HepG2 (cell line): ENCODE measurements around the gene RPS8. TPM values are rescaled to one million over a fixed set of nuclear protein-coding genes. Genes with fewer than 3 reads are reported as not detected.

Source experiments
- CCDC6 ChIP-seq: sonication (generic); formaldehyde crosslinking; IDR thresholded peaks from 2 replicates; pipeline ENCODE4 v1.8.1; 2022; ENCODE audit warnings: mild to moderate bottlenecking, missing genetic modification reagents, moderate library complexity
- HCFC1 ChIP-seq: fragments of 150-350 bp; IDR thresholded peaks from 2 replicates; pipeline ENCODE4 v1.6.1; 2014; ENCODE audit warnings: low read depth, low read length
- HIC2 ChIP-seq: sonication (generic); formaldehyde crosslinking; IDR thresholded peaks from 2 replicates; pipeline ENCODE4 v1.9.0; 2022; ENCODE audit warnings: low read depth, missing genetic modification reagents
- IKZF1 ChIP-seq: fragments of 450-650 bp; IDR thresholded peaks from 2 replicates; pipeline ENCODE4 v1.7.1; 2016
- KLF13 ChIP-seq: sonication (generic); formaldehyde crosslinking; IDR thresholded peaks from 2 replicates; pipeline ENCODE4 v1.4.0; 2020; ENCODE audit warnings: mild to moderate bottlenecking, missing genetic modification reagents
- MED1 ChIP-seq: sonication (generic); formaldehyde crosslinking; IDR thresholded peaks from 2 replicates; pipeline ENCODE4 v1.4.0; 2020; ENCODE audit warnings: missing genetic modification reagents
- SNRNP70 ChIP-seq: fragments of 200-400 bp; formaldehyde crosslinking; IDR thresholded peaks from 2 replicates; pipeline ENCODE4 v1.6.1; 2017; ENCODE audit warnings: mild to moderate bottlenecking, low read depth, low read length, moderate library complexity
- TCF7 ChIP-seq: sonication (generic); IDR thresholded peaks from 2 replicates; pipeline ENCODE4 v1.6.1; 2016; ENCODE audit warnings: antibody characterized with exemption, low read depth
- ZNF124 ChIP-seq: sonication (generic); formaldehyde crosslinking; IDR thresholded peaks from 2 replicates; pipeline ENCODE4 v1.4.0; 2020; ENCODE audit warnings: missing genetic modification reagents
- ZNF180 ChIP-seq: sonication (generic); formaldehyde crosslinking; IDR thresholded peaks from 2 replicates; pipeline ENCODE4 v1.4.0; 2020; ENCODE audit warnings: low read depth, missing genetic modification reagents, borderline replicate concordance
- ZNF282 ChIP-seq: fragments of 450-650 bp; IDR thresholded peaks from 2 replicates; pipeline ENCODE4 v1.6.1; 2018; ENCODE audit not compliant: partially characterized antibody
- ZNF318 ChIP-seq: sonication (generic); formaldehyde crosslinking; IDR thresholded peaks from 2 replicates; pipeline ENCODE4 v1.4.0; 2020; ENCODE audit warnings: mild to moderate bottlenecking, missing genetic modification reagents
- ZNF569 ChIP-seq: sonication (generic); formaldehyde crosslinking; IDR thresholded peaks from 2 replicates; pipeline ENCODE4 v1.5.0; 2020; ENCODE audit warnings: mild to moderate bottlenecking, missing genetic modification reagents, moderate library complexity, borderline replicate concordance
- ZSCAN9 ChIP-seq: IDR thresholded peaks from 2 replicates; pipeline ENCODE4 v1.6.1; 2016; ENCODE audit warnings: borderline replicate concordance
- polyA plus RNA-seq, 8 experiments: library from polyadenylated mRNA; depleted of rRNA in 3 of 8; stranded (reverse) in 7 of 8; unstranded in 1 of 8; fragments of >200 nt; fragmentation: Illumina TruSeq in 4 of 8; extraction: Trizol in 4 of 8; gene quantifications; 2 replicates each; pipeline versions ENCODE4 v1.2.1 to v1.2.3, GENCODE V29; 2011 to 2016; ENCODE audit warnings: low read depth in 4 of 8, missing spikeins in 1 of 8, mixed read lengths in 1 of 8; ENCODE audit not compliant: insufficient read depth in 1 of 8
- total RNA-seq, 5 experiments: library from RNA; depleted of rRNA; stranded (reverse); fragments of >200 nt; fragmentation: Illumina TruSeq; extraction: Trizol; gene quantifications; 2 replicates each; pipeline ENCODE4 v1.2.3, GENCODE V29; 2016; ENCODE audit warnings: low read depth in 1 of 5
- TF ChIP-seq, protein P1 (sequence below), 2 experiments: sonication (generic) in 1 of 2; formaldehyde crosslinking in 1 of 2; IDR thresholded peaks; 2 replicates each; pipeline versions ENCODE4 v1.4.0 to v1.6.1; 2018 to 2020; ENCODE audit warnings: missing genetic modification reagents in 2 of 2, borderline replicate concordance in 1 of 2, low read depth in 1 of 2, mild to moderate bottlenecking in 1 of 2, missing biosample characterization in 1 of 2
- TF ChIP-seq, protein P2 (sequence below): sonication (generic); formaldehyde crosslinking; IDR thresholded peaks from 2 replicates; pipeline ENCODE4 v1.8.1; 2023; ENCODE audit warnings: mild to moderate bottlenecking, missing genetic modification reagents

RPS8 gene
- total and polyA plus RNA-seq, 2 of the 13 experiments (the other 11 are each of a cell fraction or from before 2014, with no cell fraction given): 2,628 to 2,822 TPM

- peak; percentile 72; the same call in 1 of the 2 replicates for TF ChIP-seq ZSCAN9 (CRISPR knock-in tag)
- peak; percentile 38; the same call in 1 of the 2 replicates for TF ChIP-seq CCDC6 (CRISPR knock-in tag)
- no peak for TF ChIP-seq ZNF180 (CRISPR knock-in tag)
- TF ChIP-seq, protein P1, sequence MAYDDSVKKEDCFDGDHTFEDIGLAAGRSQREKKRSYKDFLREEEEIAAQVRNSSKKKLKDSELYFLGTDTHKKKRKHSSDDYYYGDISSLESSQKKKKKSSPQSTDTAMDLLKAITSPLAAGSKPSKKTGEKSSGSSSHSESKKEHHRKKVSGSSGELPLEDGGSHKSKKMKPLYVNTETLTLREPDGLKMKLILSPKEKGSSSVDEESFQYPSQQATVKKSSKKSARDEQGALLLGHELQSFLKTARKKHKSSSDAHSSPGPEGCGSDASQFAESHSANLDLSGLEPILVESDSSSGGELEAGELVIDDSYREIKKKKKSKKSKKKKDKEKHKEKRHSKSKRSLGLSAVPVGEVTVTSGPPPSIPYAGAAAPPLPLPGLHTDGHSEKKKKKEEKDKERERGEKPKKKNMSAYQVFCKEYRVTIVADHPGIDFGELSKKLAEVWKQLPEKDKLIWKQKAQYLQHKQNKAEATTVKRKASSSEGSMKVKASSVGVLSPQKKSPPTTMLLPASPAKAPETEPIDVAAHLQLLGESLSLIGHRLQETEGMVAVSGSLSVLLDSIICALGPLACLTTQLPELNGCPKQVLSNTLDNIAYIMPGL (CRISPR knock-in tag; IDR thresholded peaks at IDR 0.05; ENCODE audit: borderline replicate concordance in 1 of 2, low read depth in 1 of 2): peak; percentile 52 to 88; a peak in 3 of 4 replicates
- no peak for TF ChIP-seq TCF7
- no peak for TF ChIP-seq HIC2 (CRISPR knock-in tag)
- TF ChIP-seq KLF13 (CRISPR knock-in tag): peak; percentile 77; the same call in 1 of the 2 replicates
- 0 out of 2 replicates have a peak, but pooled peaks have one; percentile 62 for TF ChIP-seq ZNF124 (CRISPR knock-in tag)
- TF ChIP-seq SNRNP70: no peak
- TF ChIP-seq ZNF569 (CRISPR knock-in tag): no peak; the same call in 1 of the 2 replicates
- TF ChIP-seq IKZF1: no peak
- peak; percentile 16; the same call in 1 of the 2 replicates for TF ChIP-seq HCFC1
- TF ChIP-seq ZNF282: no peak
- TF ChIP-seq ZNF318 (CRISPR knock-in tag): no peak
- peak; percentile 56; the same call in 1 of the 2 replicates for TF ChIP-seq MED1 (CRISPR knock-in tag)
- TF ChIP-seq, protein P2, sequence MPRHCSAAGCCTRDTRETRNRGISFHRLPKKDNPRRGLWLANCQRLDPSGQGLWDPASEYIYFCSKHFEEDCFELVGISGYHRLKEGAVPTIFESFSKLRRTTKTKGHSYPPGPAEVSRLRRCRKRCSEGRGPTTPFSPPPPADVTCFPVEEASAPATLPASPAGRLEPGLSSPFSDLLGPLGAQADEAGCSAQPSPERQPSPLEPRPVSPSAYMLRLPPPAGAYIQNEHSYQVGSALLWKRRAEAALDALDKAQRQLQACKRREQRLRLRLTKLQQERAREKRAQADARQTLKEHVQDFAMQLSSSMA: peak; percentile 79
Observed at GRCh38 chr1:44739307-44740178, 35.8 kb upstream of the RPS8 start, which contains the start of gene KIF2C (continued).
